Suprapubic skin (tissue), 4 donors: ENCODE results near the gene HCRT. TPM values are rescaled to one million over a fixed set of nuclear protein-coding genes. Genes with fewer than 3 reads are reported as not detected.

Experiments used
- DNase-seq, 2 donors: peaks; one replicate each; pipeline ENCODE4 v3.0.0-alpha.2; 2019; ENCODE audit warnings: low spot score in 2 of 2
- H3K27ac ChIP-seq: fragments of 200-600 bp; sonication (generic); one replicate; pipeline ENCODE4 v1.5.1; 2019
- H3K27me3 ChIP-seq: fragments of 200-600 bp; sonication (generic); one replicate; pipeline ENCODE4 v1.5.1; 2019
- H3K36me3 ChIP-seq: fragments of 200-600 bp; sonication (generic); one replicate; pipeline ENCODE4 v1.5.1; 2019
- H3K4me1 ChIP-seq: fragments of 200-600 bp; sonication (generic); one replicate; pipeline ENCODE4 v1.5.1; 2019
- H3K4me3 ChIP-seq: fragments of 200-600 bp; sonication (generic); one replicate; pipeline ENCODE4 v1.5.1; 2019; ENCODE audit warnings: mild to moderate bottlenecking
- H3K9me3 ChIP-seq: fragments of 200-600 bp; sonication (generic); one replicate; pipeline ENCODE4 v1.5.1; 2019
- CTCF ChIP-seq, 2 donors: fragments of 200-600 bp in 1 of 2; fragments of 450-650 bp in 1 of 2; sonication (generic) in 1 of 2; IDR thresholded peaks; one replicate each; pipeline ENCODE4 v1.5.1; 2016 to 2019; ENCODE audit warnings: antibody characterized with exemption in 2 of 2, mild to moderate bottlenecking in 1 of 2, moderate library complexity in 1 of 2
- EP300 ChIP-seq: sonication (generic); formaldehyde crosslinking; IDR thresholded peaks from one replicate; pipeline ENCODE4 v1.6.1; 2017; ENCODE audit warnings: antibody characterized with exemption
- POLR2A ChIP-seq, 2 donors: fragments of 450-650 bp; IDR thresholded peaks; one replicate each; pipeline ENCODE4 v1.6.1; 2017; ENCODE audit warnings: antibody characterized with exemption in 2 of 2, mild to moderate bottlenecking in 2 of 2, moderate library complexity in 2 of 2
- POLR2AphosphoS5 ChIP-seq, 3 donors: sonication (generic); formaldehyde crosslinking; IDR thresholded peaks; one replicate each; pipeline ENCODE4 v1.6.1; 2017; ENCODE audit warnings: antibody characterized with exemption in 3 of 3
- whole genome bisulfite sequencing: methylation state at CpG from one replicate; pipeline ENCODE4 v1.1.5; 2018; 5-methylcytosine and 5-hydroxymethylcytosine counted together
- total RNA-seq, 4 donors: library from RNA; depleted of rRNA; stranded (reverse); fragments of >200 nt; gene quantifications; one replicate each; pipeline ENCODE4 v1.1.0, GENCODE V29; 2016

HCRT gene
- total RNA-seq, 4 donors from 2014 or later = not detected

- DNase-seq = no peak
- no peaks in the 10 kb centered on the region for H3K9me3 ChIP-seq
- H3K36me3 ChIP-seq = no peaks in the 10 kb centered on the region
- 85% methylated on average over 6 of the region's 6 CpGs for WGBS
- no peak overlapping the region for H3K27ac ChIP-seq
- H3K27me3 ChIP-seq = no peaks in the 10 kb centered on the region
- no peak for TF ChIP-seq POLR2A (IDR thresholded peaks at IDR 0.05)
- TF ChIP-seq POLR2AphosphoS5 (IDR thresholded peaks at IDR 0.05) = no peak
- TF ChIP-seq CTCF (IDR thresholded peaks at IDR 0.05) = no peak
- TF ChIP-seq EP300 = no peak
- no peaks in the 10 kb centered on the region for H3K4me1 ChIP-seq
- H3K4me3 ChIP-seq = no peak overlapping the region
Measured at GRCh38 chr17:42165751-42166150, 19.5 kb downstream of the HCRT start.

- H3K36me3 ChIP-seq = no peaks in the 10 kb centered on the region
- H3K27me3 ChIP-seq = no peaks in the 10 kb centered on the region
- TF ChIP-seq CTCF (IDR thresholded peaks at IDR 0.05) (no peak), EP300 (no peak), POLR2AphosphoS5 (IDR thresholded peaks at IDR 0.05) (no peak), POLR2A (IDR thresholded peaks at IDR 0.05) (no peak)
- DNase-seq = no peak
- H3K9me3 ChIP-seq = no peaks in the 10 kb centered on the region
- no peak overlapping the region for H3K27ac ChIP-seq
- no peak overlapping the region for H3K4me3 ChIP-seq
- WGBS = 43% methylated on average over 18 of the region's 22 CpGs
- no peaks in the 10 kb centered on the region for H3K4me1 ChIP-seq
Measured at GRCh38 chr17:42163696-42164407, 21.4 kb downstream of the HCRT start.

GRCh38 chr17:42163113-42163512 lies 22.1 kb downstream of the HCRT start:
- WGBS = 50% methylated on average over 8 of the region's 8 CpGs
- Histone ChIP-seq H3K27ac (no peak overlapping the region), H3K4me1 (no peaks in the 10 kb centered on the region), H3K4me3 (no peak overlapping the region), H3K27me3 (no peaks in the 10 kb centered on the region), H3K36me3 (no peaks in the 10 kb centered on the region), H3K9me3 (no peaks in the 10 kb centered on the region)
- DNase-seq = no peak
- TF ChIP-seq CTCF (IDR thresholded peaks at IDR 0.05) = no peak
- no peak for TF ChIP-seq EP300
- TF ChIP-seq POLR2A (IDR thresholded peaks at IDR 0.05) = no peak
- TF ChIP-seq POLR2AphosphoS5 (IDR thresholded peaks at IDR 0.05) = no peak

GRCh38 chr17:42160531-42160910 lies 24.7 kb downstream of the HCRT start:
- no peak for DNase-seq
- 88% methylated on average over 7 of the region's 7 CpGs for WGBS
- TF ChIP-seq POLR2A (IDR thresholded peaks at IDR 0.05) (no peak), POLR2AphosphoS5 (IDR thresholded peaks at IDR 0.05) (no peak), EP300 (no peak), CTCF (IDR thresholded peaks at IDR 0.05) (no peak)
- Histone ChIP-seq H3K9me3 (no peaks in the 10 kb centered on the region), H3K27me3 (no peaks in the 10 kb centered on the region), H3K27ac (no peak overlapping the region), H3K4me1 (peaks cover 3% of the 10 kb centered on the region), H3K4me3 (no peak overlapping the region), H3K36me3 (no peaks in the 10 kb centered on the region)

GRCh38 chr17:42159796-42160530 lies 25.3 kb downstream of the HCRT start:
- 75% methylated on average over 11 of the region's 14 CpGs for WGBS
- Histone ChIP-seq H3K36me3 (no peaks in the 10 kb centered on the region), H3K9me3 (no peaks in the 10 kb centered on the region), H3K27me3 (no peaks in the 10 kb centered on the region), H3K4me1 (peaks cover 5% of the 10 kb centered on the region), H3K4me3 (no peak overlapping the region), H3K27ac (no peak overlapping the region)
- no peak for TF ChIP-seq EP300
- TF ChIP-seq POLR2AphosphoS5 (IDR thresholded peaks at IDR 0.05) = no peak
- no peak for TF ChIP-seq CTCF (IDR thresholded peaks at IDR 0.05)
- no peak for TF ChIP-seq POLR2A (IDR thresholded peaks at IDR 0.05)
- no peak for DNase-seq
